KMS-11 (cell line): ENCODE data around the gene ADCY7.

Experiments
- H2AFZ ChIP-seq: fragments of 200-600 bp; sonication (generic); 2 replicates; pipeline ENCODE4 v1.6.1; 2016; ENCODE audit warnings: antibody characterized with exemption, mixed run types, low read depth
- H3K27ac ChIP-seq: fragments of 200-600 bp; sonication (generic); 2 replicates; pipeline ENCODE4 v1.6.1; 2016; ENCODE audit warnings: mild to moderate bottlenecking, mixed run types
- H3K27me3 ChIP-seq: fragments of 200-600 bp; sonication (generic); 2 replicates; pipeline ENCODE4 v1.6.1; 2017; ENCODE audit warnings: mild to moderate bottlenecking, low read depth, mixed run types, moderate library complexity; ENCODE audit not compliant: insufficient read depth
- H3K36me3 ChIP-seq: fragments of 200-600 bp; sonication (generic); 2 replicates; pipeline ENCODE4 v1.6.1; 2017; ENCODE audit warnings: mild to moderate bottlenecking, mixed run types; ENCODE audit not compliant: insufficient read depth
- H3K4me1 ChIP-seq: fragments of 200-600 bp; sonication (generic); 2 replicates; pipeline ENCODE4 v1.6.1; 2016; ENCODE audit warnings: mild to moderate bottlenecking, low read depth, mixed run types; ENCODE audit not compliant: poor library complexity, severe bottlenecking
- H3K4me2 ChIP-seq: fragments of 200-600 bp; sonication (generic); 2 replicates; pipeline ENCODE4 v1.7.0; 2016; ENCODE audit warnings: mild to moderate bottlenecking, mixed run types
- H3K4me3 ChIP-seq: fragments of 200-600 bp; sonication (generic); IDR thresholded peaks from 2 replicates; pipeline ENCODE4 v1.6.1; 2017; ENCODE audit warnings: low read depth, low read length, mixed read lengths; ENCODE audit not compliant: insufficient read depth
- H3K79me2 ChIP-seq: fragments of 200-600 bp; sonication (generic); 2 replicates; pipeline ENCODE4 v1.6.1; 2016; ENCODE audit warnings: low read depth, mixed run types; ENCODE audit not compliant: insufficient read depth
- H3K9ac ChIP-seq: fragments of 200-600 bp; sonication (generic); 2 replicates; pipeline ENCODE4 v1.6.1; 2016; ENCODE audit warnings: mild to moderate bottlenecking, mixed run types
- H4K20me1 ChIP-seq: fragments of 200-600 bp; sonication (generic); 2 replicates; pipeline ENCODE4 v1.6.1; 2016; ENCODE audit warnings: mild to moderate bottlenecking, mixed run types; ENCODE audit not compliant: insufficient read depth
- CTCF ChIP-seq: fragments of 200-600 bp; sonication (generic); conservative IDR thresholded peaks from 2 replicates; pipeline ENCODE4 v1.6.1; 2017; ENCODE audit warnings: low read depth, mild to moderate bottlenecking, antibody characterized with exemption, low read length, moderate library complexity, mixed read lengths

ADCY7 gene

GRCh38 chr16:50260206-50261159 is 5.9 kb upstream of the ADCY7 start:
- Histone ChIP-seq H3K27ac (no peak overlapping the region), H3K9ac (no peak overlapping the region), H4K20me1 (no peaks in the 10 kb centered on the region), H3K4me2 (no peak overlapping the region), H3K36me3 (no peaks in the 10 kb centered on the region), H3K27me3 (no peaks in the 10 kb centered on the region), H2AFZ (no peak overlapping the region), H3K4me3 (no peak overlapping the region), H3K79me2 (no peaks in the 10 kb centered on the region), H3K4me1 (peaks cover 17% of the 10 kb centered on the region)
- TF ChIP-seq CTCF, result no peak

- Histone ChIP-seq H3K4me2 (no peak overlapping the region), H3K9ac (no peak overlapping the region), H3K36me3 (no peaks in the 10 kb centered on the region), H3K27ac (no peak overlapping the region), H2AFZ (no peak overlapping the region), H4K20me1 (no peaks in the 10 kb centered on the region), H3K79me2 (no peaks in the 10 kb centered on the region), H3K27me3 (no peaks in the 10 kb centered on the region), H3K4me1 (peaks cover 24% of the 10 kb centered on the region), H3K4me3 (no peak overlapping the region)
- TF ChIP-seq CTCF, result no peak
Observed at GRCh38 chr16:50261160-50261706, 5.1 kb upstream of the ADCY7 start.

GRCh38 chr16:50261707-50262235 is 4.6 kb upstream of the ADCY7 start:
- Histone ChIP-seq H3K27me3 (no peaks in the 10 kb centered on the region), H4K20me1 (no peaks in the 10 kb centered on the region), H3K4me3 (no peak overlapping the region), H3K27ac (no peak overlapping the region), H3K9ac (no peak overlapping the region), H2AFZ (no peak overlapping the region), H3K4me1 (peaks cover 25% of the 10 kb centered on the region), H3K36me3 (no peaks in the 10 kb centered on the region), H3K79me2 (no peaks in the 10 kb centered on the region; the same call in 1 of the 2 replicates), H3K4me2 (no peak overlapping the region)
- no peak for TF ChIP-seq CTCF

- Histone ChIP-seq H4K20me1 (no peaks in the 10 kb centered on the region), H2AFZ (no peak overlapping the region), H3K36me3 (no peaks in the 10 kb centered on the region), H3K79me2 (no peaks in the 10 kb centered on the region; the same call in 1 of the 2 replicates), H3K27me3 (no peaks in the 10 kb centered on the region), H3K4me1 (peaks cover 40% of the 10 kb centered on the region), H3K27ac (no peak overlapping the region), H3K4me3 (no peak overlapping the region), H3K4me2 (no peak overlapping the region), H3K9ac (no peak overlapping the region)
- TF ChIP-seq CTCF, result no peak
Observed at GRCh38 chr16:50263060-50263909, 3.1 kb upstream of the ADCY7 start.
